ENCODE data around the gene KRT85. TPM values are rescaled to one million over a fixed set of nuclear protein-coding genes. Genes with fewer than 3 reads are reported as not detected.

Gene KRT85
- total RNA-seq, 1 donor from 2014 or later = not detected

- no peak overlapping the region for H3K27ac ChIP-seq
- DNase-seq = peak; percentile 46
- peaks cover 8% of the 10 kb centered on the region for H3K27me3 ChIP-seq (ENCODE audit: low read depth)
- ATAC-seq = peak; percentile 26 to 56
- H3K4me1 ChIP-seq = no peaks in the 10 kb centered on the region
- H3K9me3 ChIP-seq = no peaks in the 10 kb centered on the region
- TF ChIP-seq CTCF (IDR thresholded peaks at IDR 0.05) = peak; percentile 51
- intact Hi-C loops (cut with DNase I) = no loop called here
- H3K4me3 ChIP-seq = no peak overlapping the region
- H3K36me3 ChIP-seq = no peaks in the 10 kb centered on the region
Measured at GRCh38 chr12:52380271-52380694, 13.0 kb upstream of the KRT85 start.

GRCh38 chr12:52379536-52379935 is 12.3 kb upstream of the KRT85 start:
- H3K4me3 ChIP-seq = no peak overlapping the region
- H3K27ac ChIP-seq = no peak overlapping the region
- intact Hi-C loops (cut with DNase I) = no loop called here
- ATAC-seq (no peak), DNase-seq (no peak)
- H3K27me3 ChIP-seq (ENCODE audit: low read depth) = peaks cover 8% of the 10 kb centered on the region
- no peak for TF ChIP-seq CTCF (IDR thresholded peaks at IDR 0.05)
- no peaks in the 10 kb centered on the region for H3K9me3 ChIP-seq
- no peaks in the 10 kb centered on the region for H3K36me3 ChIP-seq
- no peaks in the 10 kb centered on the region for H3K4me1 ChIP-seq

- Histone ChIP-seq H3K27ac (no peak overlapping the region), H3K36me3 (no peaks in the 10 kb centered on the region), H3K4me3 (no peak overlapping the region), H3K27me3 (ENCODE audit: low read depth) (peaks cover 8% of the 10 kb centered on the region), H3K9me3 (no peaks in the 10 kb centered on the region), H3K4me1 (no peaks in the 10 kb centered on the region)
- intact Hi-C loops (cut with DNase I) = no loop called here
- ATAC-seq (no peak), DNase-seq (no peak)
- no peak for TF ChIP-seq CTCF (IDR thresholded peaks at IDR 0.05)
Measured at GRCh38 chr12:52378091-52378490, 10.8 kb upstream of the KRT85 start.

- no peak for DNase-seq
- H3K27ac ChIP-seq = no peak overlapping the region
- ATAC-seq = no peak
- H3K36me3 ChIP-seq = no peaks in the 10 kb centered on the region
- no peak for TF ChIP-seq CTCF (IDR thresholded peaks at IDR 0.05)
- no peaks in the 10 kb centered on the region for H3K4me1 ChIP-seq
- H3K27me3 ChIP-seq (ENCODE audit: low read depth) = peaks cover 8% of the 10 kb centered on the region
- no peak overlapping the region for H3K4me3 ChIP-seq
- intact Hi-C loops (cut with DNase I) = no loop called here
- H3K9me3 ChIP-seq = no peaks in the 10 kb centered on the region
Measured at GRCh38 chr12:52377266-52377665, 10.0 kb upstream of the KRT85 start.

- Histone ChIP-seq H3K36me3 (no peaks in the 10 kb centered on the region), H3K9me3 (no peaks in the 10 kb centered on the region), H3K4me3 (no peak overlapping the region), H3K4me1 (no peaks in the 10 kb centered on the region), H3K27ac (peak overlapping the region; percentile 72), H3K27me3 (ENCODE audit: low read depth) (peaks cover 4% of the 10 kb centered on the region)
- peak; percentile 82 to 87 for ATAC-seq
- DNase-seq = peak; percentile 80
- TF ChIP-seq CTCF (IDR thresholded peaks at IDR 0.05) = peak; percentile 83
- intact Hi-C loops (cut with DNase I) = no loop called here
Measured at GRCh38 chr12:52372216-52373154, 5.2 kb upstream of the KRT85 start.

All from lower lobe of right lung (tissue), 2 donors.